IgD-negative memory B cell (primary cell): ENCODE results near the gene NFIA. TPM values are rescaled to one million over a fixed set of nuclear protein-coding genes. Genes with fewer than 3 reads are reported as not detected.

Source experiments
- H3K27ac Mint-ChIP-seq, 3 donors: one replicate each; pipeline ENCODE4 v1.8.0; 2020 to 2022; ENCODE audit warnings: mild to moderate bottlenecking in 3 of 3, mixed read lengths in 3 of 3, moderate library complexity in 1 of 3
- H3K27me3 Mint-ChIP-seq: one replicate; pipeline ENCODE4 v1.8.0; 2021; ENCODE audit warnings: mixed read lengths
- H3K36me3 Mint-ChIP-seq: one replicate; pipeline ENCODE4 v1.8.0; 2020; ENCODE audit warnings: mild to moderate bottlenecking, mixed read lengths
- H3K4me1 Mint-ChIP-seq, 3 donors: one replicate each; pipeline ENCODE4 v1.8.0; 2020 to 2022; ENCODE audit warnings: mixed read lengths in 3 of 3, mild to moderate bottlenecking in 1 of 3
- H3K4me3 Mint-ChIP-seq, 4 donors: one replicate each; pipeline ENCODE4 v1.8.0; 2020 to 2022; ENCODE audit warnings: mild to moderate bottlenecking in 4 of 4, mixed read lengths in 4 of 4, moderate library complexity in 3 of 4
- H3K9me3 Mint-ChIP-seq, 3 donors: one replicate each; pipeline ENCODE4 v1.8.0; 2020 to 2021; ENCODE audit warnings: mixed read lengths in 3 of 3, mild to moderate bottlenecking in 1 of 3
- polyA plus RNA-seq: library from polyadenylated mRNA; unstranded; fragments of 300-500 nt; fragmentation: Illumina TruSeq; gene quantifications from one replicate; pipeline ENCODE4 v1.2.3, GENCODE V29; 2021

The NFIA gene
- polyA plus RNA-seq, 1 donor from 2014 or later, result 0.93 TPM

DNA sequence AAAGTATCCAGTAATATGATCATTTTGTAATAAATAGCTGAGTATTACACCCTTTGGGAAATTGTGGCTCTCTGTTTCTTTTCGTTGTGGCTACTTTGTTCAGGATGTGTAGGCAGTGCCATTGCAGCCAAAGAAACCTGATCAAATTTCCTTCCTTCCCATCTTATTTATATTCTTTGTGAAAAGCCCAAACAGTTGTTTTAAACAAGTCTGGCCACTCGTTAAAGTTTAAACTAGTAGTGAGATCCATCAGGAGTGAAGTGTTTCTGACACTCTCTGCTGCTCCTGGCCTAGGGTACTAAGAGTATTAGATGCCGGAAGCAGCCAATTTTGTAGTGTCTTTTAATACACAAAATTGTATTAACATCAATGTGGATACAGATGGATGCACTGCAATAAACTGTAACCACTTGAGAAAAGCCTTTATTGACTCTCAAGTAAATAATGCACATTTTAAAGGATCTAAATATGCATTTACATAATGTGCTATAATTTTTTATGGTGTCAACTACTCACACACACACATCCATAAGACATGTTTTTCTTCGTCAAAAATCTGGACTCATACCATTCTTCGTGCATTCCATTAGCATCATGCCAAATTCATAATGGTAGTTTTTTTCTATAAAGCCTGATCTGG lies 317.9 kb downstream of the NFIA start:
- Mint-ChIP-seq H3K36me3 (peaks cover 1% of the 10 kb centered on the region), H3K27ac (no peak overlapping the region), H3K4me1 (peaks cover 0 to 5% (median 0%) of the 10 kb centered on the region in 3 donors), H3K4me3 (no peak overlapping the region), H3K27me3 (peaks cover 10% of the 10 kb centered on the region), H3K9me3 (no peaks in the 10 kb centered on the region)

DNA sequence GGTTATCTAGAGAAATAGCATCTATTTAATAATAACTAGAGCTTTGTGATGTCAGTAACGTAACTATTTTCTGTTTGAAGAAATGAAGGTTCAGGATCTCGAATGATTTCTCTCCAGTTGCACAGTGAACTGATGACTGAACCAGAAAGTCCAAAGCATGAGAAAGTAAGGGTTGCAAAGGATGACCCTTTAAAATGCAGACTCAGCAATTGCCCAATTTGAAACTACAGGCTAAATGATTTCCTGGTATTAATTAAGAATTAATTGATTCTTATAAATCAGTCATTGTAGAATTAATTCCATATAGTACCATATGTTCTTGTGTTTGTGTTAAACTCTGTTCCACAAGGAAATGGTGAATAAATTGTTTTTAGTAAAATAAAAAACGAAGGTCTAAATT lies 318.6 kb downstream of the NFIA start:
- peaks cover 0 to 5% (median 0%) of the 10 kb centered on the region in 3 donors for H3K4me1 Mint-ChIP-seq
- no peak overlapping the region for H3K27ac Mint-ChIP-seq
- H3K36me3 Mint-ChIP-seq, result peaks cover 1% of the 10 kb centered on the region

DNA sequence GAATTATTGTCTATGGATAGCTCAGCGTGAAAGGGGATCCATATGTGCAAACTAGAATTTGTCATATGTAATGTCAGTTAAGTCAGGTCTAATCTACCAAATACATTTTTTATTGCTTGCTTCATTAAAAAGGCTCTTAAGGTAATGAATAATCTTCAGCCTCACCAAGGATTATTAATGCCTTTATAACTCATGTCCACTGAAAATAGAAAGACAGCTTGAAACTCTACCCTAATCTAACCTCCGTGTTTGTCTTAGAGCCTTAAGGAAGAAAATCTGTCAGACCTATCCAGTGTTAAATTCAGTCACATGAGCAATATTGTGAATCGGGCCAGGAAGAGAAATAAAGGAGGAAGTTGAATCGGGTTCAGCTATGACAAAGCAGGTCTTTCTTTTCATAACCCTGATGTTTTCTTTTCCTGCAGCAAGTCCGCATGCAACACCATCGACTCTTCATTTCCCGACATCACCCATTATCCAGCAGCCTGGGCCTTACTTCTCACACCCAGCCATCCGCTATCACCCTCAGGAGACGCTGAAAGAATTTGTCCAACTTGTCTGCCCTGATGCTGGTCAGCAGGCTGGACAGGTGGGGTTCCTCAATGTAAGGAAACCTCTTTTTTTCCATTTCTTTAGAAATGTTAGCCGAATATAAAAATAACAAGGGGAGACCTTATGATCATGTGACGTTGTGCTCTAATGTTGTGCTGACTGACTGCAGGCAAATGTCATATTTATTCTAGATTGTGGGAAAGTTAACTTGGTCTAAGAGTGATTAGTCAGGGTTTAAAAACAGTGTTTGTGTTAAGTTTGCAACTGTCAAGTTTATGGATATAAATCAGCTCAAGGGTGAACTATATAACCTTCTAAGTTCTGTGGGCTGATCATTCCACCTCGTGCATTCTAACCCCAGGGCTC lies 321.6 kb downstream of the NFIA start:
- peaks cover 0 to 5% (median 0%) of the 10 kb centered on the region in 3 donors for H3K4me1 Mint-ChIP-seq
- peaks cover 1% of the 10 kb centered on the region for H3K36me3 Mint-ChIP-seq
- no peak overlapping the region for H3K4me3 Mint-ChIP-seq
- H3K27me3 Mint-ChIP-seq, result peaks cover 11% of the 10 kb centered on the region
- no peaks in the 10 kb centered on the region for H3K9me3 Mint-ChIP-seq
- H3K27ac Mint-ChIP-seq, result no peak overlapping the region

More for the DNA sequence above, 318.6 kb downstream of the NFIA start:
- Mint-ChIP-seq H3K9me3 (no peaks in the 10 kb centered on the region), H3K27me3 (peaks cover 10% of the 10 kb centered on the region), H3K4me3 (no peak overlapping the region)

DNA sequence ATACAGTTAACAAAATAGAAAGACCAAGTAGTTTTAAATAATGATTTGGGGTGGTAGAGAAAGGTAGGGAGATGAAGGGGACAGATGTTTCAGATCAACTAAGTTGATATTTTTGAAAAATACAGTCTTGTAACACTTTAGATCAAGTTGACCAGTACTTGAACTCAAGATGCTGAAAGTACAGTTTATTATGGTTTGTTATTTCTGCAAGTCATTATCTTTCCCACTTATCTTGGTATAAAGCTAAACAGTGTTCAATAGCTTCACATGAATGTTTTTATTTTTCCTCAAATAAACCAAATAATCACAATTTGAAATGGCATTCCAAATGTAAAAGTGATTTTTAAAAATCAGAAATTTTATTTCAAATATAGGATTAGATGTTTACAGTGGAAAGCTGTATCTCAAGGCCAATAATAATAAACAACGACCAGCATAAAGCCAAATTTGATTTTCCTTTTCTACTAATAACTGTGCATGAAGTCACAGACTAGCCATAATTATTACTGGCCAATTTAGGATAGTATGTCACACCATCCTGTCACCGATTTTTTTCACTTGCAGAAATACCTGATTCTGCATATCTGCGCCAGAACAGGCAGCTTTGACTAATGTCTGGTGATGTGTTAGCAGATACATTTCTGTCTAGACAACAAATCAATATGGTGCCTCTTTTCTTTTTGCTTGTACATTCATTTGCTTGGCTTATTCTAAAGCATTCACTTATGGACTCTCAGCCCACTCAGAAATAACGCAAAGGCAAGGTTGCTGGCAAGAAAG lies 322.4 kb downstream of the NFIA start:
- Mint-ChIP-seq H3K4me1 (peaks cover 0 to 5% (median 0%) of the 10 kb centered on the region in 3 donors), H3K36me3 (peaks cover 1% of the 10 kb centered on the region), H3K4me3 (no peak overlapping the region), H3K27me3 (peaks cover 11% of the 10 kb centered on the region), H3K27ac (no peak overlapping the region), H3K9me3 (no peaks in the 10 kb centered on the region)

DNA sequence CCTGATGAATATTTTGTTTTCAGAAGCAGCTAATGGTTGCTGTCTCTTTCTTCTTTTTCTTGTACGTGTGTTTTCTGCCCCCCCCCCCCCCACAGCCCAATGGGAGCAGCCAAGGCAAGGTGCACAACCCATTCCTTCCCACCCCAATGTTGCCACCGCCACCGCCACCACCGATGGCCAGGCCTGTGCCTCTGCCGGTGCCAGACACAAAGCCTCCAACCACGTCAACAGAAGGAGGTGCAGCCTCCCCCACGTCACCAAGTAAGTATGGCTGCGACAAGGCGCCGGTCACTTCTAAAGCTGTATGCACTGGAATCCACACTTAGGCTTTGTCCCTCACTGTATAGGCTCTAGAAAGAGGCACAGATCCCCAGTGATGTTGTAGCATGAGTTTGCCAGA lies 324.1 kb downstream of the NFIA start:
- H3K4me1 Mint-ChIP-seq, result peaks cover 0 to 5% (median 0%) of the 10 kb centered on the region in 3 donors

DNA sequence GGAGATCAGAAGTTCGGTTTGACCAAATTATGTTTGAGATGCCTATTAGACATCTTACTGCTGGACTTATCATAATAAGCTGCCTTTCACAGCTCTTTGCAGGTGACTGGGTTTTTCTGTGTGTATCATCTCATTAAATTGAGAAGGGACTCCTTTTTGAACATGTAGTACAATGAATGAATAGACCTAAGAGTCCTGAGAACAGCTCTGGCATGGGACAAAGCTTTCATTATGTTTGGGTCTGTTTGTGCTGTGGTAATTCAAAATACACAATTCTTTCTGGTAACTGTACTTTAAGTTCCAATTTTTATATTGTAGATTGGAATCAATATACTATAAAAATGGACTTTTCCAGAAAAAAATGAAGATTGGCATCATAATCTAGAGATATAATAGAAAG lies 330.2 kb downstream of the NFIA start:
- H3K36me3 Mint-ChIP-seq, result no peaks in the 10 kb centered on the region
- no peak overlapping the region for H3K27ac Mint-ChIP-seq
- no peak overlapping the region for H3K4me3 Mint-ChIP-seq

More for the DNA sequence above, 324.1 kb downstream of the NFIA start:
- Mint-ChIP-seq H3K36me3 (peaks cover 1% of the 10 kb centered on the region), H3K9me3 (no peaks in the 10 kb centered on the region), H3K27ac (no peak overlapping the region), H3K27me3 (peaks cover 11% of the 10 kb centered on the region), H3K4me3 (no peak overlapping the region)

DNA sequence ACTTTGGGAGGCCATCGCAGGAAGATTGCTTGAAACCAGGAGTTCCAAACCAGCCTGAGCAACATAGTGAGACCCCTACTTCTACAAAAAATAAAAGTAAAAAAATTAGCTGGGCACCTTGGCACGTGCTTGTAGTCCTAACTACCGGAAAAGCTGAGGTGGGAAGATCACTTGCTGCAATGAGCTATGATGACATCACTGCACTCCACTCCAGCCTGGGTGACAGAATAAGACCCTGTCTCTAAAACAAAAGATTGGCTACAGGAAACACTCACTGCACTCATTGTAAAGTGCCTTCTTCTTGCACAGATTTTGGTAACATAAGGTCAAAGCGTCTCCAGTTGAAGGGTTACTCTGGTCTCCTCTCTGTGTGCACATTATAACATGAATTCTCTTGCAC lies 336.8 kb downstream of the NFIA start:
- Mint-ChIP-seq H3K9me3 (no peaks in the 10 kb centered on the region), H3K4me1 (peaks cover 0 to under 1% (median 0%) of the 10 kb centered on the region in 3 donors), H3K27me3 (peaks cover 12% of the 10 kb centered on the region), H3K27ac (no peak overlapping the region), H3K4me3 (no peak overlapping the region), H3K36me3 (no peaks in the 10 kb centered on the region)

More for the DNA sequence above, 330.2 kb downstream of the NFIA start:
- Mint-ChIP-seq H3K4me1 (no peaks in the 10 kb centered on the region), H3K27me3 (peaks cover 4% of the 10 kb centered on the region), H3K9me3 (no peaks in the 10 kb centered on the region)

DNA sequence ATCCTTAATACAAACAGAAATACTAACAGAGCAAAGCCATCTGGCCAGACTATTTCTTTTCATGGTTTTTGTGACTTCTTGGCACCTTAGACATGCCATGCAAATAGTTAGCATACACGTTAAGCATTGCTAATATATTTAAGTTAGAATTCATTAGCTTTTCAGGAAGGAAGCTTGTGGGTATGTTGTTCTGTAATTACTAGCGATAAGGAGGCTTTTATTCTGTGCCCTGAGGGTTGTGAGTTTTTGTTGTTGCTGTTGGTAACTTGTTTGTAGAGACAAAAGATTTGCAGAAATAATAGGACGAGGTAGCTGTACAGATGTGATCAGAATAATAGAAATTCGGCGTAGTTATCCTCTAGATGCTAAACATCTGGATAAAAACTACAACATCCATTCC lies 337.3 kb downstream of the NFIA start:
- H3K4me1 Mint-ChIP-seq, result peaks cover 0 to 4% (median 2%) of the 10 kb centered on the region in 3 donors
- H3K27me3 Mint-ChIP-seq, result peaks cover 12% of the 10 kb centered on the region
- no peaks in the 10 kb centered on the region for H3K9me3 Mint-ChIP-seq
- no peak overlapping the region for H3K4me3 Mint-ChIP-seq
- H3K27ac Mint-ChIP-seq, result no peak overlapping the region
- H3K36me3 Mint-ChIP-seq, result no peaks in the 10 kb centered on the region

DNA sequence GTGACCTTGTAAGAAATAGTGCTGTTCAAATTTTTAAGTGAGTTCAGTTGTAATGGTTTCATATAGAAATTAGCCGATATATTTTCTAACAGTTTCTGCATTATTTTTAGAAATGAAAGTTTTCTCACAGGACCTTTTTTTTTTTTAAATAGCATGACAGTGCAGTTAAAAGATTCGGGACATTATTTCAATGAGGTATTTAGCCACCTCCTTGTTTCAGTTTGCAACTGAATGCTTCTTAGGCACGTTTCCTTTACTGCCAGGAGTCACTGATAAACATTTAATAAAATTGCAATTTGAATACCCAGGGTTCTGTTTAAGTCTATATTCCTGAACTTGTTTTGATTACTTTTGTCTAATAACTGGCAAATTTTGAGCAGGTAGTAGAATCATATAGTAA lies 337.9 kb downstream of the NFIA start:
- Mint-ChIP-seq H3K4me1 (peaks cover 0 to 4% (median 2%) of the 10 kb centered on the region in 3 donors), H3K36me3 (no peaks in the 10 kb centered on the region), H3K27me3 (peaks cover 12% of the 10 kb centered on the region), H3K9me3 (no peaks in the 10 kb centered on the region), H3K4me3 (no peak overlapping the region), H3K27ac (no peak overlapping the region)

DNA sequence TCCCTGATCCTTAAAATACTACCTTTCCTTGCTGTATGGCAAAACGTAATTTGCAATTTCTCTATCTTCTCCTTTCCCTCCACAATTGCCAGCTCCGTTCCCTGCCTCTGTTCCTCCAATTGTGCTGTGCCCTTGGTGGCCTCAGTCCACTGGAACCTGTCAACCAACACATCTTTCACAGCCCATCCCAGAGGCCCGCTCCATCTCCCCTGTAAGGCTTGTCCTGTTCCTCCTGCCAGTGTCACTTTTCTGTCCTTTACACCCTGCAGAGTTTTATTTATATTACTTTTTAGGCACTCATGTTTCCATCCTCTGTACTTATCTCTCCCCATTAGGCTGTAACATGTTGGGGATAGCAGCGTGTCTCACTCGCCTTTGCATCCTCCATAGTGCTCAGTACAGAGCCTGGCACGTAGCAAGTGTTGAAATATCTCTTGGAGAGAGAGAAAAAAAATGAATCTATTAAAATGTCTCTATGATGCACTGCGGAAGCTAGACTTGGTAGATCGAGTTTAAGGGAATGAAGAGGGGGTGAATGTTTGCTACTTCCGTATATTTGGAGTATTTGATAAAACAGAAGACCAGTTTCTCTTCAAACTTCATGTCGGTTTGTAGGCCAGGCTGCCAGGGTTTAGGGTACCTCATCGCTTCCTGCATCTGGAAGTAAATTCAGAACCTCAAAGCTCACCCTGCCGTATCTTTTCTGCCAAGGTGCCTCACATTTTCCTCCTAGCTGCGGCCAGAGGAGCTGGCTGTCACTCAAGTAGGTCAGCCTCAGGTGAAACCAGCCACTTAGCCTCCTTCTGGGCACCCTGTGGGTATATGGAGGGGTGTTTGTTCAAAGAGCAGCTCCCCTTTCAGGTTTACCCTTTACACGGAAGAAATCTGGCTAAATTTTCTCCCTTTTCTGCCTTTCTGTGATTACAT lies 338.8 kb downstream of the NFIA start:
- peaks cover 0 to 4% (median 2%) of the 10 kb centered on the region in 3 donors for H3K4me1 Mint-ChIP-seq
- H3K9me3 Mint-ChIP-seq, result no peaks in the 10 kb centered on the region
- no peaks in the 10 kb centered on the region for H3K36me3 Mint-ChIP-seq
- peaks cover 12% of the 10 kb centered on the region for H3K27me3 Mint-ChIP-seq
- no peak overlapping the region for H3K27ac Mint-ChIP-seq
- H3K4me3 Mint-ChIP-seq, result no peak overlapping the region

DNA sequence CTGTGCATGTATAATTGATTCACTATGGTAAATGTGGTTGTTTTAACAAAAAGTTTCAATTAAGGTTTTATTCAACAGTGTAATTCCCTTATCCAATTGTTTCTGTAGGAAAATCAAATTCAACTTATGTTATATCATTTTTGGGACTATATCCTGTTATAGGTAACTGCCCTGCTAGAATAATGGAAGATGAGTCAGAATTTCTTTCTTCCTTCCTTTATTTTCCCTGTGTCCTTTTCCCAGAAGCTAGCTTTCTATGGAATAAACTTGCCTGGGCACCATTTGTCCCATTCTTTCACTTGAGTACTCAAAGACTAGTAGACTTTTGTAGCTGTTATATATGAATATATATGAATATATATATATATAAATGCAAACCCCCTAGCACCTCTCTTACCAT lies 341.3 kb downstream of the NFIA start:
- Mint-ChIP-seq H3K36me3 (peaks cover 2% of the 10 kb centered on the region), H3K4me3 (no peak overlapping the region), H3K9me3 (no peaks in the 10 kb centered on the region), H3K27ac (no peak overlapping the region), H3K4me1 (peaks cover 0 to 4% (median 2%) of the 10 kb centered on the region in 3 donors), H3K27me3 (peaks cover 10% of the 10 kb centered on the region)

DNA sequence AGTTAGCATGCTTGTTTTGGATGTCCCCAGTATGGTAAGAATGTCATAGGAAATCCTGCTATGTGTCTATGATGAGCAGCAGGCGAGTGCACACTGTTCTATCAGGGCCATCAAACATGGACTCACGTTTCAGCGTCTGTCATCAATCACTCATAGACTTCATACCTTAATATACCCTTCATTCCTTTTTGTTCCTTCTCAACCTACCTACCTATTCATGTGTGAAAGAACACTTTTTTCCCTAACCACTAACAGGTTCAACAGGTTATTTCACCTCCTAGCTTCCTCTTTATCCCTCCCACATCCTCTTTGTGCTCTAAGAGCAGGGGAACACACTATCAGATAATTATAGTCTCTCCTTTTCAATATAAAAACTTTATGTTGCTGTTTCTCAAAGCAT lies 342.0 kb downstream of the NFIA start:
- Mint-ChIP-seq H3K36me3 (peaks cover 2% of the 10 kb centered on the region), H3K27me3 (peaks cover 10% of the 10 kb centered on the region), H3K9me3 (no peaks in the 10 kb centered on the region), H3K4me1 (peaks cover 0 to 4% (median 2%) of the 10 kb centered on the region in 3 donors), H3K27ac (no peak overlapping the region), H3K4me3 (no peak overlapping the region)

DNA sequence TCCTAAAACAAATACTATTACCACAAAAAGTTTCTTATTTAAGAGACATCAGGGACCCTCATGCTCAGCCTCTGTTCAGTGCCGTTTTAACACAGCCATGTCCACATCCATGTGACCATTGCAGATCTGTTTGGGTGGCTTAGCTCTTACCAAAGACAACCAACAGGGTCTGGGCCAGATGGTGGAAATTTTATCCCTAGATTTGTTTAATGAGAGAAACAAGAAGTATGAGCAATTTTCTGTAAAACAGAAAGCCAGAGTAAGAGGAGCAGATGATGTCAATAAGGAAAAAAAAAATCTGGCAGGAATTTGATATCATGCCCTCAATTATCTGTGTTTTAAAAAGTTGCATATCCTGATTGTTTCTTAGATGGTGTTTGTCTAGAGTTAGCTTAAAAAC lies 342.7 kb downstream of the NFIA start:
- Mint-ChIP-seq H3K4me1 (peaks cover 0 to 4% (median 2%) of the 10 kb centered on the region in 3 donors), H3K27me3 (peaks cover 8% of the 10 kb centered on the region), H3K27ac (no peak overlapping the region), H3K9me3 (no peaks in the 10 kb centered on the region), H3K36me3 (peaks cover 2% of the 10 kb centered on the region), H3K4me3 (no peak overlapping the region)

DNA sequence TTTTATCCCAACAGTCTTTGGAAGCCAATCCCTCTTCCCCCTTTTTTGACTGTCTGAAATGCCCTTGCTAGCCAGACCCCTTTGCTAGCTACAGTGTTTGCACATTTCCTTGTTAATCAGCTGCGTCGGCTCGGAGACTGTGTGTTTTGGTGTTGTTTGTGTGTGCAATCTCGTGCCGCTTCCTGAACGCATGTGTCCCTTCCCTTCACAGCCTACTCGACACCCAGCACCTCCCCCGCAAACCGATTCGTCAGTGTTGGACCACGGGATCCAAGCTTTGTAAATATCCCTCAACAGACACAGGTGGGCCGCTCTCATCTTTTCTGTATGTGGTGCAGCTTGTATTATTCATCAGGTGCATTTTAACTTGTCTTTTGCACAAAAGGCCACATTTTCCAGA lies 343.9 kb downstream of the NFIA start:
- H3K27ac Mint-ChIP-seq, result no peak overlapping the region
- peaks cover 0 to 4% (median 2%) of the 10 kb centered on the region in 3 donors for H3K4me1 Mint-ChIP-seq
- no peaks in the 10 kb centered on the region for H3K9me3 Mint-ChIP-seq
- peaks cover 2% of the 10 kb centered on the region for H3K36me3 Mint-ChIP-seq
- H3K27me3 Mint-ChIP-seq, result peaks cover 2% of the 10 kb centered on the region
- no peak overlapping the region for H3K4me3 Mint-ChIP-seq
